NCI-H2227 treated with DMSO at 0.1 percent for 48 hours (cell line): ENCODE data around the gene GDF11.
"Not testable (repeated sequence)": the region's sequence is repeated elsewhere in the genome, so short reads cannot be mapped to it uniquely, and the experiment has no call there.

ENCODE experiments used
- DNase-seq: peaks from one replicate; lab custom pipeline; 2025; lab: John Stamatoyannopoulos, UW

Gene GDF11

GRCh38 chr12:55741931-55742680 lies 816 bp upstream of the GDF11 start:
- DNase-seq: no peak

GRCh38 chr12:55743406-55744339 lies 751 bp downstream of the GDF11 start:
- DNase-seq: no peak

GRCh38 chr12:55744340-55745030 lies 1.6 kb downstream of the GDF11 start:
- DNase-seq: no peak

GRCh38 chr12:55745361-55746173 lies 2.6 kb downstream of the GDF11 start:
- peak; percentile 46 for DNase-seq

GRCh38 chr12:55746174-55746912 lies 3.4 kb downstream of the GDF11 start:
- DNase-seq: no peak

- DNase-seq: no peak
These were observed 4.0 kb downstream of the GDF11 start for GRCh38 chr12:55746913-55747231.

- no peak for DNase-seq
These were observed 5.5 kb downstream of the GDF11 start for GRCh38 chr12:55748230-55748993.

GRCh38 chr12:55755246-55755645 lies 12.3 kb downstream of the GDF11 start:
- no peak for DNase-seq

GRCh38 chr12:55757701-55758100 lies 14.8 kb downstream of the GDF11 start:
- DNase-seq: no peak

- not testable (repeated sequence) for DNase-seq
These were observed 15.7 kb downstream of the GDF11 start for GRCh38 chr12:55758575-55758974.

- DNase-seq: no peak
These were observed 17.7 kb downstream of the GDF11 start for GRCh38 chr12:55760663-55761062.

GRCh38 chr12:55762646-55763045 lies 19.7 kb downstream of the GDF11 start:
- DNase-seq: no peak

- DNase-seq: peak; percentile 44
These were observed 22.9 kb downstream of the GDF11 start for GRCh38 chr12:55765736-55766290.

- DNase-seq: no peak
These were observed 24.2 kb downstream of the GDF11 start for GRCh38 chr12:55767156-55767555.

GRCh38 chr12:55771736-55772135 lies 28.8 kb downstream of the GDF11 start:
- DNase-seq: peak; percentile 3

- DNase-seq: no peak
These were observed 34.9 kb downstream of the GDF11 start for GRCh38 chr12:55777856-55778255.

GRCh38 chr12:55780685-55781084 lies 37.8 kb downstream of the GDF11 start:
- no peak for DNase-seq

GRCh38 chr12:55788546-55788945 lies 45.6 kb downstream of the GDF11 start:
- no peak for DNase-seq

GRCh38 chr12:55789171-55789570 lies 46.2 kb downstream of the GDF11 start:
- DNase-seq: no peak

- no peak for DNase-seq
These were observed 47.0 kb downstream of the GDF11 start for GRCh38 chr12:55789893-55790292.
